GM21526 (cell line): ENCODE measurements around the gene TSN.
"Not testable (repeated sequence)": the region's sequence is repeated elsewhere in the genome, so short reads cannot be mapped to it uniquely, and the experiment has no call there.

Experiments used
- ATAC-seq: cut with Tn5 transposase; IDR thresholded peaks from one replicate; pipeline ENCODE4 v1.9.1; 2021; ENCODE audit warnings: moderate library complexity; ENCODE audit not compliant: unreplicated experiment, low FRiP score

TSN gene

DNA sequence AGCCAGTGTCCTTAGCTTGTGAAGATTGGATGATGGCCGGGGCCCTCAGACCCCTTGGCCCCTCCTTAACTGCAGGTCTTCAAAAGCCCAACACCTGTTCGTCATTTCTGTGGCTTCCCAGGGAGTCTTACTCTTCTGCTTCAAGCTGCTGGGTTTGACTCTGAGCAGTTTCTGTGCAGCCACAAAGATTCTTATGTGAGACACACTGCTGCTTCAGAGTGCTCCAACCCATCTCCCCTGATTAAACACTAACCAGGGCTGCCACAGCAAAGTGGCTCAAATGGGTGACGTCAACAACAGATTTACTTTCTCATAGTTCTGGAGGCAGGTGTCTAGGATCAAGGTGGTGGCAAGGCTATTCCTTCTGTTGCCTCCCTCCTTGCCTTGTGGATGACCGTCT, 40.8 kb downstream of the TSN start:
- ATAC-seq, result no peak

DNA sequence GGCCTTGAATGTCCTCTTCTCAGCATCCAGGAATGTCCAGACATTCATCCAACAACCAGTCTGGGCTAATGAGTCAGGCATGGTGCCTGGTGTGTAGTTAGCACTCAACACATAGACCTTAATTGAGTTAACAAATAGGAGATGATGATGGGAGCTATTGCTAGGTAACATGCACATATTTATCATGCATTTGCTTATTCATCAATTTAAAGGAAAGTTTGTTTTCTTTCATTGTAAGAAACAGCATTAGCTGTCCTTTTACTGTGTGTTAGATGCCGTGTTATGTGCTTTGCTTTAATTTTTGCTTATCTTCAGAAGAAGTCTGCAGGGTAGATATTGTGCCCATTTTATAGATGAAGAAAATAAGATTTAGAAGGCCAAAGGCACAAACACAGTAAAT, 43.2 kb downstream of the TSN start:
- no peak for ATAC-seq

DNA sequence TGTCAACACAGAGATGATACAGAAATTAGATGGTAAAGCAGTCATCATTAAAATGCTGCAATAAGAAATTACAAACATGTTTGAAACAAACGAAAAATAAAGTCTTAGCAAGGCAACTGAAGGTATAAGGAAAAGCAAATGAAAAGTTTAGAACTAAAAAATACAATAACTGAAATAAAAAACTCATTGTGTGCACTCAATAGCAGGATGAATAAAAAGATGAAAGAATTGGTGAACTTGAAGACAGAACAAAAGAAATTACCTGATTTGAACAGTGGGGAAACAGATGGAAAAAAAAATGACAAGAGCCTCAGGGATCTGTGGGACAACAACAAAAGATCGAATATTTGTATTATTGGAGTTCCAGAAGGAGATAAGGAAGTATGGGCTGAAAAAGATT, 46.5 kb downstream of the TSN start:
- ATAC-seq, result no peak

GRCh38 chr2:121803503-121803902, 48.1 kb downstream of the TSN start:
- no peak for ATAC-seq

DNA sequence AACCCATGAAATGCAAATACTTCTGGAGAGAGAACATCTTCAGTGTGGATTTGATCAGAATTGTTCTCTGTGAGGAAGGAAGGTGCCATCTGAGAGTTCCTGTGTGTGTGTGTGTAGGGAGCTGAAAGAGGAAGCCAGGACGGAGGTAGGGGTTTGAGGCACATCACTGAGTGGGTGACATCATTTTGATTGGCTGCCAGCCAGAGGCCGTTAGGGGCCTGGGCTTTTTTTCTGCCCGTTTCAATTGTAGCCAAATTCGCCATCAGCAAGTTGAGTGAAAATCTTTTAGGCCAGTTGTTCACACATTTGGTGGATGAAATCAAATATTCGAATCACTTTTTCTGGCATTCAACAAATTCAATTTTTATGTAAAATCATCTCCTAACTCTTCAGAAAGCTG, 48.9 kb downstream of the TSN start:
- peak; percentile 73 for ATAC-seq

GRCh38 chr2:121804997-121805765, 49.7 kb downstream of the TSN start:
- no peak for ATAC-seq

- ATAC-seq, result no peak
Measured at GRCh38 chr2:121805766-121806143, 50.3 kb downstream of the TSN start.

GRCh38 chr2:121807771-121808170, 52.3 kb downstream of the TSN start:
- ATAC-seq, result not testable (repeated sequence)

- no peak for ATAC-seq
Measured at GRCh38 chr2:121809607-121810006, 54.2 kb downstream of the TSN start.

GRCh38 chr2:121810959-121811853, 55.8 kb downstream of the TSN start:
- no peak for ATAC-seq

DNA sequence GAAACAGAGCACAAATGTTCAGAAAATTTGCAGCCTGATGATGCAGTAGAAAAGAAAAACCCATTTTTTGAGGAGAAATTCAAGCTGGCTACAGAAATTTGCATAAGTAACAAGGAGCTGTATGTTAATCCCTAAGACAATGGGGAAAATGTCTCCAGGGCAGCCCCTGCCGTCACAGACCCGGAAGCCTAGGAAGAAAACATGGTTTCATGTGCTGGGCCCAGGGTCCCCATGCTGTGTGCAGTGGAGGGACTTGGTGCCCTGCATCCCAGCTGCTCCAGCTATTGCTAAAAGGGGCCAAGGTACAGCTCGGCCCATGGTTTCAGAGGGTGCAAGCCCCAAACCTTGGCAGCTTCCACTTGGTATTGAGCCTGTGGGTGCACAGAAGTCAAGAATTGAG, 57.6 kb downstream of the TSN start:
- ATAC-seq, result not testable (repeated sequence)

- ATAC-seq, result no peak
Measured at GRCh38 chr2:121815216-121815615, 59.8 kb downstream of the TSN start.

- no peak for ATAC-seq
Measured at GRCh38 chr2:121816797-121817196, 61.3 kb downstream of the TSN start.

DNA sequence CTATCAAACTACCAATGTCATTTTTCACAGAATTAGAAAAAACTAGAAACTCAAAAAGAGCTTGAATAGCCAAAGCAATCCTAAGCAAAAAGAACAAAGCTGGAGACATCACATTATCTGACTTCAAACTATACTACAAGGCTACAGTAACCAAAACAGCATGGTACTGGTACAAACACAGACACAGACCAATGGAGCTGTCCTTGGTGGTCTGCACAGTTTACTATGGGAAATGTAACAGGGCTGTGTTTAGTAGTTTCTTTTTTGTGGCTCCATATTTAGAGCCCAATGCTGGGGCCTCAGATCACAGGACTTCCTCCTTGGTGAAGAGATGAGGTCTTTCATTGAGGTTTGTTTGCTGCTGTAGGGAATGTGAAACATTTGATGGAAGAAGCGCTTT, 61.9 kb downstream of the TSN start:
- ATAC-seq, result not testable (repeated sequence)
